Brain microvascular endothelial cell (primary cell): ENCODE measurements around the gene METTL5.
A peak's percentile ranks its signal among the peaks of the same experiment; 100 is the strongest.

Source experiments
- DNase-seq: peaks from one replicate; pipeline ENCODE4 v3.0.0-alpha.2; 2020
- H3K27ac ChIP-seq: fragments of 250-450 bp; sonication (Bioruptor Pico); 2 replicates; pipeline ENCODE4 v1.5.1; 2020; ENCODE audit warnings: mild to moderate bottlenecking, moderate library complexity
- H3K27me3 ChIP-seq: fragments of 250-450 bp; sonication (Bioruptor Pico); replicated peaks from 2 replicates; pipeline ENCODE4 v1.5.1; 2020; ENCODE audit warnings: mild to moderate bottlenecking
- H3K36me3 ChIP-seq: fragments of 250-450 bp; sonication (Bioruptor Pico); replicated peaks from 2 replicates; pipeline ENCODE4 v1.5.1; 2020; ENCODE audit warnings: mild to moderate bottlenecking
- H3K4me3 ChIP-seq: 2 replicates; pipeline ENCODE4 v1.5.1; 2011; ENCODE audit warnings: low read depth, mild to moderate bottlenecking, control low read depth, low read length, moderate library complexity
- in situ Hi-C: cut with HindIII; loops from 2 replicates; pipeline ENCODE4 v1.10.0; 2017; ENCODE audit warnings: low sequenced_read_pairs, low pct_ligation_motif_present
- TF ChIP-seq, protein P1 (sequence below): IDR thresholded peaks from 2 replicates; pipeline ENCODE4 v1.5.1; 2011; ENCODE audit warnings: low read depth, mild to moderate bottlenecking, moderate library complexity, low read length, control low read depth, inconsistent platforms; ENCODE audit errors: missing control alignments

The METTL5 gene

DNA sequence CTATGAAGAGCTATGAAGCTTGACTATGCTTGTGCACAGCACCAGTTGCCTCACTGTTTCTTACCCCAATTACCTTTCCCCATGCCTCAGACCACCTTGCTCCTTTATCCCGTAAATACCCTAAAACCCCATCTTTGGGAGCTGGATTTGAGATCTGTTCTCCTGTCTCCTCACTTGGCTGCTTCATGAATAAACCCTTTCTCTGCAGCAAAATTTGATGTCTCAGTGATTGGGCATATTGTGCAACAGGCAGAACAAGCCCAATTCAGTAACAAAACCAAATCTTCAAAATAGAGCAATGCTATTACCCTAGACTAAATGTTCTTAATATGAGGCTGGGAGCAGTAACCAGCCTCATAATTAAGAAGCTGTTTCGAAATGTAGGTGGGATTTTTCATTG lies 29.5 kb downstream of the METTL5 start:
- in situ Hi-C loops, result no loop called here
- no peak for DNase-seq
- Histone ChIP-seq H3K4me3 (no peak overlapping the region), H3K27me3 (no peaks in the 10 kb centered on the region), H3K27ac (no peak overlapping the region), H3K36me3 (no peaks in the 10 kb centered on the region)
- TF ChIP-seq, protein P1, sequence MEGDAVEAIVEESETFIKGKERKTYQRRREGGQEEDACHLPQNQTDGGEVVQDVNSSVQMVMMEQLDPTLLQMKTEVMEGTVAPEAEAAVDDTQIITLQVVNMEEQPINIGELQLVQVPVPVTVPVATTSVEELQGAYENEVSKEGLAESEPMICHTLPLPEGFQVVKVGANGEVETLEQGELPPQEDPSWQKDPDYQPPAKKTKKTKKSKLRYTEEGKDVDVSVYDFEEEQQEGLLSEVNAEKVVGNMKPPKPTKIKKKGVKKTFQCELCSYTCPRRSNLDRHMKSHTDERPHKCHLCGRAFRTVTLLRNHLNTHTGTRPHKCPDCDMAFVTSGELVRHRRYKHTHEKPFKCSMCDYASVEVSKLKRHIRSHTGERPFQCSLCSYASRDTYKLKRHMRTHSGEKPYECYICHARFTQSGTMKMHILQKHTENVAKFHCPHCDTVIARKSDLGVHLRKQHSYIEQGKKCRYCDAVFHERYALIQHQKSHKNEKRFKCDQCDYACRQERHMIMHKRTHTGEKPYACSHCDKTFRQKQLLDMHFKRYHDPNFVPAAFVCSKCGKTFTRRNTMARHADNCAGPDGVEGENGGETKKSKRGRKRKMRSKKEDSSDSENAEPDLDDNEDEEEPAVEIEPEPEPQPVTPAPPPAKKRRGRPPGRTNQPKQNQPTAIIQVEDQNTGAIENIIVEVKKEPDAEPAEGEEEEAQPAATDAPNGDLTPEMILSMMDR, result no peak

- DNase-seq, result no peak
- TF ChIP-seq, protein P1, result no peak
- no peak overlapping the region for H3K4me3 ChIP-seq
- in situ Hi-C loops, result no loop called here
- H3K36me3 ChIP-seq, result no peaks in the 10 kb centered on the region
- no peak overlapping the region for H3K27ac ChIP-seq
- H3K27me3 ChIP-seq, result no peaks in the 10 kb centered on the region
Observed at GRCh38 chr2:169790581-169790980, 34.1 kb downstream of the METTL5 start.

DNA sequence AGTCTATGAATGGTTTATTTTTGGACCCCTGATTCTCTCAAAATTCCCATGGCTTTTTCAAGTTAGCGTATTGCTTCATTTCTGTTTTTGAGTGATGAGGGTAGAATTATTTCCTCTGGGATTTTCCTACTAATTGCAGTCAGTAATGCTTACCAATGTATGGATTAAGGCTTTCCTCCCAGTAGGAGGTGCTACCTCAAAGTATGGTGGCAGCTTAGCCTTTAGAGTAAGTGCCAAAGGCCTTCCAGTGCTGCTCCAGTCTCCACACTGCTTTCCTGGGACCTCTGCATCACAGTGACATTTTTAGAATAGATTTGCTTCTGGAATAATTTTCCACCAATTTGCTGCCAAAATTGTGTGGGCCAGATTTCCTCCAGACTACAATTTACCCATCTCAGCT lies 42.2 kb downstream of the METTL5 start:
- H3K36me3 ChIP-seq, result no peaks in the 10 kb centered on the region
- TF ChIP-seq, protein P1, result peak; percentile 4
- H3K4me3 ChIP-seq, result no peak overlapping the region
- H3K27me3 ChIP-seq, result no peaks in the 10 kb centered on the region
- DNase-seq, result no peak
- no peak overlapping the region for H3K27ac ChIP-seq
- in situ Hi-C loops, result no loop called here

- H3K27me3 ChIP-seq, result no peaks in the 10 kb centered on the region
- no peak for DNase-seq
- TF ChIP-seq, protein P1, result no peak
- no peaks in the 10 kb centered on the region for H3K36me3 ChIP-seq
- no peak overlapping the region for H3K27ac ChIP-seq
- no peak overlapping the region for H3K4me3 ChIP-seq
- in situ Hi-C loops, result no loop called here
Observed at GRCh38 chr2:169781249-169782013, 43.3 kb downstream of the METTL5 start.

- Histone ChIP-seq H3K27ac (no peak overlapping the region), H3K27me3 (no peaks in the 10 kb centered on the region), H3K36me3 (no peaks in the 10 kb centered on the region), H3K4me3 (no peak overlapping the region)
- in situ Hi-C loops, result no loop called here
- DNase-seq, result no peak
- TF ChIP-seq, protein P1, result no peak
Observed at GRCh38 chr2:169778446-169778845, 46.3 kb downstream of the METTL5 start.

DNA sequence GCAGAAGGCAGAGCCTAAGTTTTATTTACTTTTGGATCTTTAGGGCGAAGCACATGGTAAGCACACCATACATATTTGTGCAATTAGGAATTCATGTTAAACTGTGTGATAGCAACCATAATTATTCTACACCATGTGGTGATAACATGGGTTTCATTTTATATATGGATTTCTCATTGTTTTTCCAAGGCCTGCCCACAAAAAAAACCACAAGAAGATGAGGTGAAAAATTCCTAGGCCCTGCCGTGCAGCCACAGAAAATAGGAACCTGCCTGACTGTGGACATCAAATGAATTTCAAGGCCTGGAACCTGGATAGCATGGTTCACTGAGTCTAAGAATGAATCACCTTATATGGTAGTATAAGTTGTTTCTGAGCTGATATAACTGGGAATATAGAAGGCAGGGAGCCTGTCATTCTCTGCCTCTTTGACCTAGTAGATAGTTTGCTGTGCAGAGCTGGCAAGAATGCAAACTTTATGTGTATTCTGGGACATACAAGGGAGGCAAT lies 48.4 kb downstream of the METTL5 start:
- H3K4me3 ChIP-seq, result no peak overlapping the region
- peak; percentile 9 for DNase-seq
- H3K27me3 ChIP-seq, result no peaks in the 10 kb centered on the region
- TF ChIP-seq, protein P1, result no peak
- H3K36me3 ChIP-seq, result no peaks in the 10 kb centered on the region
- in situ Hi-C loops, result no loop called here
- peak overlapping the region; percentile 11 for H3K27ac ChIP-seq
